WERI-Rb-1 (cell line): ENCODE data around the gene TNFRSF25.
A peak's percentile ranks its signal among the peaks of the same experiment; 100 is the strongest.

ENCODE experiments used
- DNase-seq: peaks from one replicate; pipeline ENCODE4 v3.0.0-alpha.2; 2020
- H3K27ac ChIP-seq: fragments of 250-450 bp; sonication (Bioruptor Pico); 2 replicates; pipeline ENCODE4 v1.5.1; 2020; ENCODE audit warnings: mild to moderate bottlenecking, moderate library complexity
- H3K27me3 ChIP-seq: fragments of 250-450 bp; sonication (Bioruptor Pico); 2 replicates; pipeline ENCODE4 v1.5.1; 2021; ENCODE audit warnings: mild to moderate bottlenecking, low read depth, moderate library complexity; ENCODE audit not compliant: insufficient read depth, severe bottlenecking
- H3K36me3 ChIP-seq: fragments of 250-450 bp; sonication (Bioruptor Pico); 2 replicates; pipeline ENCODE4 v1.5.1; 2020; ENCODE audit warnings: mild to moderate bottlenecking, moderate library complexity
- H3K4me3 ChIP-seq: 2 replicates; pipeline ENCODE4 v1.5.1; 2011; ENCODE audit warnings: low read depth, mild to moderate bottlenecking, control low read depth, low read length
- H3K9me3 ChIP-seq: fragments of 250-450 bp; sonication (Bioruptor Pico); 2 replicates; pipeline ENCODE4 v1.5.1; 2021; ENCODE audit warnings: mild to moderate bottlenecking, moderate library complexity; ENCODE audit not compliant: severe bottlenecking
- TF ChIP-seq, protein P1 (sequence below): IDR thresholded peaks from 2 replicates; pipeline ENCODE4 v1.5.1; 2011; ENCODE audit warnings: low read depth, mild to moderate bottlenecking, control low read depth, inconsistent platforms, low read length

TNFRSF25 gene, protein sequence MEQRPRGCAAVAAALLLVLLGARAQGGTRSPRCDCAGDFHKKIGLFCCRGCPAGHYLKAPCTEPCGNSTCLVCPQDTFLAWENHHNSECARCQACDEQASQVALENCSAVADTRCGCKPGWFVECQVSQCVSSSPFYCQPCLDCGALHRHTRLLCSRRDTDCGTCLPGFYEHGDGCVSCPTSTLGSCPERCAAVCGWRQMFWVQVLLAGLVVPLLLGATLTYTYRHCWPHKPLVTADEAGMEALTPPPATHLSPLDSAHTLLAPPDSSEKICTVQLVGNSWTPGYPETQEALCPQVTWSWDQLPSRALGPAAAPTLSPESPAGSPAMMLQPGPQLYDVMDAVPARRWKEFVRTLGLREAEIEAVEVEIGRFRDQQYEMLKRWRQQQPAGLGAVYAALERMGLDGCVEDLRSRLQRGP

DNA sequence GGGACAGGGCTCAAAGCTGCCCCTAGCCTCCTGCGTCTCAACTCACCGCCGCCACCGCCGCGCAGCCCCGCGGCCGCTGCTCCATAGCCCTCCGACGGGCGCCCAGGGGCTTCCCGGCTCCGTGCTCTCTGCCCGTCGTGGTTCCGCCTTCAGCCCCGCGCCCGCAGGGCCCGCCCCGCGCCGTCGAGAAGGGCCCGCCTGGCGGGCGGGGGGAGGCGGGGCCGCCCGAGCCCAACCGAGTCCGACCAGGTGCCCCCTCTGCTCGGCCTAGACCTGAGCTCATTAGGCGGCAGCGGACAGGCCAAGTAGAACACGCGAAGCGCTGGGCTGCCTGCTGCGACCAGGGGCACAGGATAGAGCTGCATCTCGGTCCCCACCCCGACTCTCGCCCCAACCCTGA is at the start of gene TNFRSF25:
TSS of gene TNFRSF25 (minus strand) at position 151 of the 400 bp plus-strand sequence. CDS start at position 85, 66 bp downstream.
- Histone ChIP-seq H3K4me3 (no peak within 1 kb of the TSS), H3K36me3 (peaks cover 35% of the 10 kb centered on the region), H3K27ac (no peak within 1 kb of the TSS), H3K9me3 (no peaks in the 10 kb centered on the region), H3K27me3 (no peaks in the 10 kb centered on the region)
- TF ChIP-seq, protein P1, sequence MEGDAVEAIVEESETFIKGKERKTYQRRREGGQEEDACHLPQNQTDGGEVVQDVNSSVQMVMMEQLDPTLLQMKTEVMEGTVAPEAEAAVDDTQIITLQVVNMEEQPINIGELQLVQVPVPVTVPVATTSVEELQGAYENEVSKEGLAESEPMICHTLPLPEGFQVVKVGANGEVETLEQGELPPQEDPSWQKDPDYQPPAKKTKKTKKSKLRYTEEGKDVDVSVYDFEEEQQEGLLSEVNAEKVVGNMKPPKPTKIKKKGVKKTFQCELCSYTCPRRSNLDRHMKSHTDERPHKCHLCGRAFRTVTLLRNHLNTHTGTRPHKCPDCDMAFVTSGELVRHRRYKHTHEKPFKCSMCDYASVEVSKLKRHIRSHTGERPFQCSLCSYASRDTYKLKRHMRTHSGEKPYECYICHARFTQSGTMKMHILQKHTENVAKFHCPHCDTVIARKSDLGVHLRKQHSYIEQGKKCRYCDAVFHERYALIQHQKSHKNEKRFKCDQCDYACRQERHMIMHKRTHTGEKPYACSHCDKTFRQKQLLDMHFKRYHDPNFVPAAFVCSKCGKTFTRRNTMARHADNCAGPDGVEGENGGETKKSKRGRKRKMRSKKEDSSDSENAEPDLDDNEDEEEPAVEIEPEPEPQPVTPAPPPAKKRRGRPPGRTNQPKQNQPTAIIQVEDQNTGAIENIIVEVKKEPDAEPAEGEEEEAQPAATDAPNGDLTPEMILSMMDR, result no peak
- no peak for DNase-seq

DNA sequence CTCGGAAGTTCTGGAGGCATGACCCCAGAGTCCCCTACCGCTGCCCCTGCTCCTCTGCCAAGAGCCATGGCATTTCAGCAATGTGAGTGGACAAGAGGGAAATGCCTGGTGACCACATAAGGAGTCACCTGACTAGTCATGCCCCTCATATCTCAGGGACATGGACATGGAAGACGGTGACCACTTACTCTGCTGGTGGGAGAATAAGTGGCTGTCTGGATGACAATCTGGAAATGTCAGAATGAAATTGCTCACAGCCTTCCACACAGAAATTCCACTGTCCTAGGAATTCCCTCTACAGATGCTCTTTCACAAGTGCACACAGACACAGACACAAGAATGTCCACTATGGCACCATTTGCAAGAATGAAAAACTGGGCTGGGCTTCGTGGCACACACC is 49.8 kb upstream of the TNFRSF25 start:
- no peak overlapping the region for H3K27ac ChIP-seq

DNA sequence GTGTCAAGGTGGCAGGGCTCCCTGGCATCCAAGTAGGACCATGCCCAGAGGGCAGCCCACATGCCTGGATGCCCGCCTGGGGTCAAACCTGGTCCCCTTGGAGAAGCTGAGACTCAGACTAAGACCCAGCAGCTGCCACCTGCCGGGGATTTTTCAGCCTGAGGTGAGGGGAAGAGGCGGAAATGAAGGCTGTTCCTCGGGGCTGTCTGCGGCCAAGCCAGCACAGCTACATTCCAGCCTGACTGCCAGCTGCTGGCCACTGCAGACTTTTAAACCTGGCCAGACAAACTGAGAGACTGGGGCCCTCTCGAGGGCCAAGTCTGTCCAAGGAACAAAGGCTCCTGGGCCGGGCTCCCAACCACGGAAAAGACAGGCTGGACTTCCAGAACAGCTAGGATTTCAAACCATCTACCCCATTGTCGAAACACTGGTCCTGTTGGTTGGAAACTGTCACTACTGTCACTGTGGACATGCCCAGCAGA is 47.4 kb upstream of the TNFRSF25 start:
- DNase-seq, result peak; percentile 75
- H3K9me3 ChIP-seq, result no peaks in the 10 kb centered on the region
- TF ChIP-seq, protein P1, result peak; percentile 46; the same call in 1 of the 2 replicates
- H3K4me3 ChIP-seq, result no peak overlapping the region
- no peaks in the 10 kb centered on the region for H3K36me3 ChIP-seq
- no peaks in the 10 kb centered on the region for H3K27me3 ChIP-seq
- H3K27ac ChIP-seq, result peak overlapping the region; percentile 76

More for the DNA sequence above, 49.8 kb upstream of the TNFRSF25 start:
- no peak overlapping the region for H3K4me3 ChIP-seq
- DNase-seq, result no peak
- 0 out of 2 replicates have a peak, but pooled peaks cover under 1% of the 10 kb centered on the region for H3K36me3 ChIP-seq
- no peaks in the 10 kb centered on the region for H3K9me3 ChIP-seq
- no peaks in the 10 kb centered on the region for H3K27me3 ChIP-seq
- TF ChIP-seq, protein P1, result no peak

DNA sequence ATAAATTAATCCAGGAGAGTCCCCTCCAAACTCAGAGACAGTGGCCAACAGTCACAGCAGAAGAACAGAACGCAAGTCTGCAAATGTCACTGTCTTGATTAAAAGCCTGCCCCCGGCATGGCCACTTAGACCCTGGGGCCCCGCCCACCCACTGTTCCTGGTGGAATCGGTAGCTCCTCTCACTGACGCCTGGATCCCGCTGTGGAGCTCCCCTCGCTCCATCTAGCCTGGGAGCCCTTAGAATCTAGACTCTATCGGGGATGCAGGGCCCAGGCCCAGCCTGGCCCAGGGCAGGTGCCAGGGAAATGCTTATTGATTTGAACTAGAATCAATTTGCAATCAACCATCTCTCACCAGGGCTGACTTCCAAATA is 46.9 kb upstream of the TNFRSF25 start:
- peak; percentile 57 for DNase-seq
- Histone ChIP-seq H3K4me3 (no peak overlapping the region), H3K36me3 (no peaks in the 10 kb centered on the region), H3K9me3 (no peaks in the 10 kb centered on the region), H3K27me3 (no peaks in the 10 kb centered on the region), H3K27ac (peak overlapping the region; percentile 76)
- TF ChIP-seq, protein P1, result no peak

DNA sequence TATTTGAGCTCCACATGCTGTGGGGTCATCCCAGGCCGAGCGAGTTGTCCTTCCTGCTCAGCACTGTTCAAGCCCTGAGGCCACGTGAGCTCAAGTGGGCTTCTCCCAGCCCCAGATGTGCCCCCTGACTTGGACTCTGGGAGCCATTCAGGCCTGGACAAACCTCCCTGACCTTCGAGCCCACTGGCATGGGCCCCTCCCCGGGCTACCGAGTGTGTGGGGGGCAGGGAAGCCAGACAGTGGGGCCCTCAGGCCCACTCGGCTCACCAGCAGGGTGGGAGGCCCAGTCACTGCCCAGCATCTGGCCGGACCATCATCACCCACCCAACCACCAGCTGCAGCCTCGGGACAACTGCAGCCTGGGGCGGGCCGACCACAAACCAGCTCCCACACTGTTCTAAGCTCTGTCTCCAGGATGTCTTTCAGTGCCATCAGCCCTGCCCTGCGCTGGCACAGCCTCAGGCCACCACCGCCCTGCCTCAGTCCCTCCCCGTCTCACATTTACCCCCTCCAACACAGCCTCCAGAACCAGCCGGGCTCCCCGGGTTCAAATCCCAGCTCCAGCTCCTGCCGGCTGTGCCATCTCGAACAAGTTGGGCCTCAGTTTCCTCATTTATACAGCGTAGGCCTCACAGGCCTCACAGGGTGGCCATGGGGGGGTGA is 46.4 kb upstream of the TNFRSF25 start:
- Histone ChIP-seq H3K27ac (peak overlapping the region; percentile 76), H3K36me3 (no peaks in the 10 kb centered on the region), H3K27me3 (no peaks in the 10 kb centered on the region), H3K9me3 (no peaks in the 10 kb centered on the region), H3K4me3 (no peak overlapping the region)
- TF ChIP-seq, protein P1, result no peak
- peak; percentile 34 for DNase-seq
